ENCODE measurements around the gene ABCE1. TPM values are rescaled to one million over a fixed set of nuclear protein-coding genes. Genes with fewer than 3 reads are reported as not detected.
A peak's percentile ranks its signal among the peaks of the same experiment; 100 is the strongest.

ABCE1 gene
- total and polyA plus RNA-seq, 2 experiments from 2014 or later = 70.3 to 185 TPM

DNA sequence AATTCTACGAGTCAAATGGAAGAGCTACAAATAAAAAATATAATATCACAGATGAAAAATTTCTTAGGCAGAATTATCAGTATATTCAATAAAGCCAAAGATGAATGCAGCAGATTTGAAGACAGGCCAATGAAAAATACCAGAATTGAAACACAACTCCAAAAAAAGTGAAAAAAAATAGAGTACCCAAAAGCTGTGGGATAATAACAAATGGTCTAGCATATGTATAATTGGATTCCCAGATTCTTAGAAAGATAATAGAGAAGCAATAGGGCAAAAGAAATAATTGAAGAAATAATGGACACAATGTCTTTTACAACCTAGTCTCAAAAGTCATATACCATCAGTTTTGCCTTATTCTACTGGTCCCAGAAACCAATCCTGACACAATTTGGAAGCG, 4.5 kb upstream of the ABCE1 start (continued):
- TF ChIP-seq, protein P1, sequence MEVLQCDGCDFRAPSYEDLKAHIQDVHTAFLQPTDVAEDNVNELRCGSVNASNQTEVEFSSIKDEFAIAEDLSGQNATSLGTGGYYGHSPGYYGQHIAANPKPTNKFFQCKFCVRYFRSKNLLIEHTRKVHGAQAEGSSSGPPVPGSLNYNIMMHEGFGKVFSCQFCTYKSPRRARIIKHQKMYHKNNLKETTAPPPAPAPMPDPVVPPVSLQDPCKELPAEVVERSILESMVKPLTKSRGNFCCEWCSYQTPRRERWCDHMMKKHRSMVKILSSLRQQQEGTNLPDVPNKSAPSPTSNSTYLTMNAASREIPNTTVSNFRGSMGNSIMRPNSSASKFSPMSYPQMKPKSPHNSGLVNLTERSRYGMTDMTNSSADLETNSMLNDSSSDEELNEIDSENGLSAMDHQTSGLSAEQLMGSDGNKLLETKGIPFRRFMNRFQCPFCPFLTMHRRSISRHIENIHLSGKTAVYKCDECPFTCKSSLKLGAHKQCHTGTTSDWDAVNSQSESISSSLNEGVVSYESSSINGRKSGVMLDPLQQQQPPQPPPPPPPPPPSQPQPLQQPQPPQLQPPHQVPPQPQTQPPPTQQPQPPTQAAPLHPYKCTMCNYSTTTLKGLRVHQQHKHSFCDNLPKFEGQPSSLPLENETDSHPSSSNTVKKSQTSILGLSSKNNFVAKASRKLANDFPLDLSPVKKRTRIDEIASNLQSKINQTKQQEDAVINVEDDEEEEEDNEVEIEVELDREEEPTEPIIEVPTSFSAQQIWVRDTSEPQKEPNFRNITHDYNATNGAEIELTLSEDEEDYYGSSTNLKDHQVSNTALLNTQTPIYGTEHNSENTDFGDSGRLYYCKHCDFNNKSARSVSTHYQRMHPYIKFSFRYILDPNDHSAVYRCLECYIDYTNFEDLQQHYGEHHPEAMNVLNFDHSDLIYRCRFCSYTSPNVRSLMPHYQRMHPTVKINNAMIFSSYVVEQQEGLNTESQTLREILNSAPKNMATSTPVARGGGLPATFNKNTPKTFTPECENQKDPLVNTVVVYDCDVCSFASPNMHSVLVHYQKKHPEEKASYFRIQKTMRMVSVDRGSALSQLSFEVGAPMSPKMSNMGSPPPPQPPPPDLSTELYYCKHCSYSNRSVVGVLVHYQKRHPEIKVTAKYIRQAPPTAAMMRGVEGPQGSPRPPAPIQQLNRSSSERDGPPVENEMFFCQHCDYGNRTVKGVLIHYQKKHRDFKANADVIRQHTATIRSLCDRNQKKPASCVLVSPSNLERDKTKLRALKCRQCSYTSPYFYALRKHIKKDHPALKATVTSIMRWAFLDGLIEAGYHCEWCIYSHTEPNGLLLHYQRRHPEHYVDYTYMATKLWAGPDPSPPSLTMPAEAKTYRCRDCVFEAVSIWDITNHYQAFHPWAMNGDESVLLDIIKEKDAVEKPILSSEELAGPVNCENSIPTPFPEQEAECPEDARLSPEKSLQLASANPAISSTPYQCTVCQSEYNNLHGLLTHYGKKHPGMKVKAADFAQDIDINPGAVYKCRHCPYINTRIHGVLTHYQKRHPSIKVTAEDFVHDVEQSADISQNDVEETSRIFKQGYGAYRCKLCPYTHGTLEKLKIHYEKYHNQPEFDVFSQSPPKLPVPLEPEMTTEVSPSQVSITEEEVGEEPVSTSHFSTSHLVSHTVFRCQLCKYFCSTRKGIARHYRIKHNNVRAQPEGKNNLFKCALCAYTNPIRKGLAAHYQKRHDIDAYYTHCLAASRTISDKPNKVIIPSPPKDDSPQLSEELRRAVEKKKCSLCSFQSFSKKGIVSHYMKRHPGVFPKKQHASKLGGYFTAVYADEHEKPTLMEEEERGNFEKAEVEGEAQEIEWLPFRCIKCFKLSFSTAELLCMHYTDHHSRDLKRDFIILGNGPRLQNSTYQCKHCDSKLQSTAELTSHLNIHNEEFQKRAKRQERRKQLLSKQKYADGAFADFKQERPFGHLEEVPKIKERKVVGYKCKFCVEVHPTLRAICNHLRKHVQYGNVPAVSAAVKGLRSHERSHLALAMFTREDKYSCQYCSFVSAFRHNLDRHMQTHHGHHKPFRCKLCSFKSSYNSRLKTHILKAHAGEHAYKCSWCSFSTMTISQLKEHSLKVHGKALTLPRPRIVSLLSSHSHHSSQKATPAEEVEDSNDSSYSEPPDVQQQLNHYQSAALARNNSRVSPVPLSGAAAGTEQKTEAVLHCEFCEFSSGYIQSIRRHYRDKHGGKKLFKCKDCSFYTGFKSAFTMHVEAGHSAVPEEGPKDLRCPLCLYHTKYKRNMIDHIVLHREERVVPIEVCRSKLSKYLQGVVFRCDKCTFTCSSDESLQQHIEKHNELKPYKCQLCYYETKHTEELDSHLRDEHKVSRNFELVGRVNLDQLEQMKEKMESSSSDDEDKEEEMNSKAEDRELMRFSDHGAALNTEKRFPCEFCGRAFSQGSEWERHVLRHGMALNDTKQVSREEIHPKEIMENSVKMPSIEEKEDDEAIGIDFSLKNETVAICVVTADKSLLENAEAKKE (CRISPR knock-in tag; IDR thresholded peaks at IDR 0.05) = no peak
- TF ChIP-seq POLR2AphosphoS5 (IDR thresholded peaks at IDR 0.05; ENCODE audit: low read depth) (no peak), ZNF331 (CRISPR knock-in tag; IDR thresholded peaks at IDR 0.05; ENCODE audit: low read depth) (no peak), EZH2phosphoT487 (IDR thresholded peaks at IDR 0.05; ENCODE audit: unreplicated experiment) (no peak)

DNA sequence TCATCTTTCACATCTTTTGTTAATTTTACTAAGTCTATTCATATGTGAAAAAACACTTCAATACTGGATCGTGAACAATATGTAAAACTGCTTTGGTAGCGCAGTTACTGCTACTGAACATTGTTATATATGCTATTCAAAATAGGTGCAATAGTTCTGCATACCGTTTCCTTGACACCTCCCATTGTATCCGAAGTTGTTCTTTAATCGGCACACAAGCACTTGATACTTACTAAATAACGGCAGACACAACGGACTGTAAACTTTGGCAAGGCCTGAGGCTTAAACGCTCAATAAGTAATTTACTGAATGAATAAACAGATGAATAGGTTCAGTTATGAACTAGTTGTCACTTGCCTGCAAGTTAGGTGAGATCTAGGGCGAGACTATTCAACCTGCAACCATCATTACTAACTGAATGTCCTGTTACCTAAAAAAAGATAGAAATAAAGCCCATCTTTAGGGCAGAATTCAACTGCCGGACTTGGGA, 735 bp upstream of the ABCE1 start:
- peaks cover 5% of the 10 kb centered on the region for H3K27me3 Mint-ChIP-seq (ENCODE audit: insufficient read depth, low read depth, poor library complexity)
- H3K4me2 ChIP-seq = peak overlapping the region; percentile 93
- DNase-seq (ENCODE audit: low spot score) = no peak
- H3K4me1 Mint-ChIP-seq = peaks cover 5% of the 10 kb centered on the region; the same call in 2 of the 3 replicates
- H3K9me2 ChIP-seq (ENCODE audit: insufficient read depth) = no peaks in the 10 kb centered on the region
- TF ChIP-seq, protein P2, sequence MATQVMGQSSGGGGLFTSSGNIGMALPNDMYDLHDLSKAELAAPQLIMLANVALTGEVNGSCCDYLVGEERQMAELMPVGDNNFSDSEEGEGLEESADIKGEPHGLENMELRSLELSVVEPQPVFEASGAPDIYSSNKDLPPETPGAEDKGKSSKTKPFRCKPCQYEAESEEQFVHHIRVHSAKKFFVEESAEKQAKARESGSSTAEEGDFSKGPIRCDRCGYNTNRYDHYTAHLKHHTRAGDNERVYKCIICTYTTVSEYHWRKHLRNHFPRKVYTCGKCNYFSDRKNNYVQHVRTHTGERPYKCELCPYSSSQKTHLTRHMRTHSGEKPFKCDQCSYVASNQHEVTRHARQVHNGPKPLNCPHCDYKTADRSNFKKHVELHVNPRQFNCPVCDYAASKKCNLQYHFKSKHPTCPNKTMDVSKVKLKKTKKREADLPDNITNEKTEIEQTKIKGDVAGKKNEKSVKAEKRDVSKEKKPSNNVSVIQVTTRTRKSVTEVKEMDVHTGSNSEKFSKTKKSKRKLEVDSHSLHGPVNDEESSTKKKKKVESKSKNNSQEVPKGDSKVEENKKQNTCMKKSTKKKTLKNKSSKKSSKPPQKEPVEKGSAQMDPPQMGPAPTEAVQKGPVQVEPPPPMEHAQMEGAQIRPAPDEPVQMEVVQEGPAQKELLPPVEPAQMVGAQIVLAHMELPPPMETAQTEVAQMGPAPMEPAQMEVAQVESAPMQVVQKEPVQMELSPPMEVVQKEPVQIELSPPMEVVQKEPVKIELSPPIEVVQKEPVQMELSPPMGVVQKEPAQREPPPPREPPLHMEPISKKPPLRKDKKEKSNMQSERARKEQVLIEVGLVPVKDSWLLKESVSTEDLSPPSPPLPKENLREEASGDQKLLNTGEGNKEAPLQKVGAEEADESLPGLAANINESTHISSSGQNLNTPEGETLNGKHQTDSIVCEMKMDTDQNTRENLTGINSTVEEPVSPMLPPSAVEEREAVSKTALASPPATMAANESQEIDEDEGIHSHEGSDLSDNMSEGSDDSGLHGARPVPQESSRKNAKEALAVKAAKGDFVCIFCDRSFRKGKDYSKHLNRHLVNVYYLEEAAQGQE (IDR thresholded peaks at IDR 0.05; ENCODE audit: unreplicated experiment) = no peak
- TF ChIP-seq STAT1 (IDR thresholded peaks at IDR 0.05; ENCODE audit: unreplicated experiment) (no peak), ZNF114 (CRISPR knock-in tag; IDR thresholded peaks at IDR 0.05) (no peak), POLR2AphosphoS5 (IDR thresholded peaks at IDR 0.05; ENCODE audit: low read depth) (no peak), JUNB (IDR thresholded peaks at IDR 0.05; ENCODE audit: unreplicated experiment) (no peak), NANOG (IDR thresholded peaks at IDR 0.05; ENCODE audit: borderline replicate concordance) (no peak), EZH2 (IDR thresholded peaks at IDR 0.05; ENCODE audit: low read depth, unreplicated experiment) (no peak)
- TF ChIP-seq, protein P3, sequence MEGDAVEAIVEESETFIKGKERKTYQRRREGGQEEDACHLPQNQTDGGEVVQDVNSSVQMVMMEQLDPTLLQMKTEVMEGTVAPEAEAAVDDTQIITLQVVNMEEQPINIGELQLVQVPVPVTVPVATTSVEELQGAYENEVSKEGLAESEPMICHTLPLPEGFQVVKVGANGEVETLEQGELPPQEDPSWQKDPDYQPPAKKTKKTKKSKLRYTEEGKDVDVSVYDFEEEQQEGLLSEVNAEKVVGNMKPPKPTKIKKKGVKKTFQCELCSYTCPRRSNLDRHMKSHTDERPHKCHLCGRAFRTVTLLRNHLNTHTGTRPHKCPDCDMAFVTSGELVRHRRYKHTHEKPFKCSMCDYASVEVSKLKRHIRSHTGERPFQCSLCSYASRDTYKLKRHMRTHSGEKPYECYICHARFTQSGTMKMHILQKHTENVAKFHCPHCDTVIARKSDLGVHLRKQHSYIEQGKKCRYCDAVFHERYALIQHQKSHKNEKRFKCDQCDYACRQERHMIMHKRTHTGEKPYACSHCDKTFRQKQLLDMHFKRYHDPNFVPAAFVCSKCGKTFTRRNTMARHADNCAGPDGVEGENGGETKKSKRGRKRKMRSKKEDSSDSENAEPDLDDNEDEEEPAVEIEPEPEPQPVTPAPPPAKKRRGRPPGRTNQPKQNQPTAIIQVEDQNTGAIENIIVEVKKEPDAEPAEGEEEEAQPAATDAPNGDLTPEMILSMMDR (conservative IDR thresholded peaks at IDR 0.05; ENCODE audit: low read depth in 2 of 2) = 0 out of 4 replicates have a peak, but pooled peaks of 1 of the 2 experiments have one; percentile 22
- peak overlapping the region; percentile 99 for H3K27ac Mint-ChIP-seq
- no peaks in the 10 kb centered on the region for H3F3A ChIP-seq (replicated peaks; ENCODE audit: low read depth)
- H3K36me3 Mint-ChIP-seq (ENCODE audit: low read depth) = peaks cover 40% of the 10 kb centered on the region
- peaks cover 17% of the 10 kb centered on the region; the same call in 1 of the 2 replicates for H4K20me1 ChIP-seq (replicated peaks; ENCODE audit: insufficient read depth)
- H3K4me3 Mint-ChIP-seq = peak overlapping the region; percentile 95
- H3K4me1 ChIP-seq (ENCODE audit: insufficient read depth) = peaks cover 19% of the 10 kb centered on the region
- peak overlapping the region; percentile 90 for H3K27ac ChIP-seq (ENCODE audit: low read depth)
- peaks cover 22% of the 10 kb centered on the region for H3K36me3 ChIP-seq (ENCODE audit: insufficient read depth)
- H3K4me3 ChIP-seq = peak overlapping the region; percentile 93
- no peak for ATAC-seq
- H3K9me3 Mint-ChIP-seq = peaks cover 10% of the 10 kb centered on the region
- H3K79me2 ChIP-seq (replicated peaks; ENCODE audit: insufficient read depth) = peaks cover 95% of the 10 kb centered on the region
- H3K27me3 ChIP-seq (ENCODE audit: insufficient read depth) = no peaks in the 10 kb centered on the region
- H2AFZ ChIP-seq = peak overlapping the region; percentile 61
